Neural cell (in vitro differentiated cells): ENCODE measurements around the gene ATG9B. TPM values are rescaled to one million over a fixed set of nuclear protein-coding genes. Genes with fewer than 3 reads are reported as not detected.
A peak's percentile ranks its signal among the peaks of the same experiment; 100 is the strongest.

Experiments used
- H2AFZ ChIP-seq: fragments of 200-600, 300-800 bp; sonication (generic), shearing (Covaris generic); 2 replicates; pipeline ENCODE4 v1.6.0; 2014; ENCODE audit warnings: low read depth, mild to moderate bottlenecking, antibody characterized with exemption, low read length, moderate library complexity
- H3F3A ChIP-seq: fragments of 200-600 bp; shearing (Covaris generic); 2 replicates; pipeline ENCODE4 v1.6.1; 2016; ENCODE audit warnings: mild to moderate bottlenecking, moderate library complexity, mixed read lengths, antibody characterized with exemption, low read length; ENCODE audit not compliant: insufficient read depth, poor library complexity, severe bottlenecking
- H3K27ac ChIP-seq: fragments of 200-600, 300-800 bp; sonication (generic), shearing (Covaris generic); 2 replicates; pipeline ENCODE4 v1.5.1; 2014; ENCODE audit warnings: mild to moderate bottlenecking, low read length, moderate library complexity
- H3K27me3 ChIP-seq: fragments of 300-800, 200-600 bp; sonication (generic), shearing (Covaris generic); 2 replicates; pipeline ENCODE4 v1.6.0; 2014; ENCODE audit warnings: mild to moderate bottlenecking, low read depth, low read length, moderate library complexity; ENCODE audit not compliant: insufficient read depth
- H3K36me3 ChIP-seq: fragments of 300-800, 200-600 bp; sonication (generic), shearing (Covaris generic); 2 replicates; pipeline ENCODE4 v1.5.1; 2014; ENCODE audit warnings: mild to moderate bottlenecking, antibody characterized with exemption, low read length, moderate library complexity; ENCODE audit not compliant: insufficient read depth
- H3K4me2 ChIP-seq: fragments of 300-800, 200-600 bp; sonication (generic), shearing (Covaris generic); 2 replicates; pipeline ENCODE4 v1.6.0; 2014; ENCODE audit warnings: mild to moderate bottlenecking, low read length
- H3K4me3 ChIP-seq: fragments of 300-800, 200-600 bp; sonication (generic), shearing (Covaris generic); 2 replicates; pipeline ENCODE4 v1.5.1; 2014; ENCODE audit warnings: mild to moderate bottlenecking, low read length, moderate library complexity
- H3K79me2 ChIP-seq: fragments of 200-600 bp; shearing (Covaris generic); replicated peaks from 2 replicates; pipeline ENCODE4 v1.6.0; 2014; ENCODE audit warnings: mild to moderate bottlenecking, low read length, moderate library complexity; ENCODE audit not compliant: insufficient read depth
- H3K9ac ChIP-seq: fragments of 300-800, 200-600 bp; sonication (generic), shearing (Covaris generic); 2 replicates; pipeline ENCODE4 v1.6.1; 2016; ENCODE audit warnings: mild to moderate bottlenecking, low read length, mixed read lengths
- H3K9me2 ChIP-seq: fragments of 200-600 bp; shearing (Covaris generic); 2 replicates; pipeline ENCODE4 v1.6.1; 2016; ENCODE audit warnings: mild to moderate bottlenecking, low read length, mixed read lengths; ENCODE audit not compliant: insufficient read depth
- H3K9me3 ChIP-seq: fragments of 200-600, 300-800 bp; sonication (generic), shearing (Covaris generic); 2 replicates; pipeline ENCODE4 v1.6.1; 2016; ENCODE audit warnings: mild to moderate bottlenecking, mixed run types, low read length, moderate library complexity, mixed read lengths
- H4K20me1 ChIP-seq: fragments of 200-600 bp; shearing (Covaris generic); 2 replicates; pipeline ENCODE4 v1.6.1; 2016; ENCODE audit warnings: mild to moderate bottlenecking, mixed run types; ENCODE audit not compliant: insufficient read depth
- EP300 ChIP-seq: fragments of 450-650 bp; conservative IDR thresholded peaks from 2 replicates; pipeline ENCODE4 v1.6.1; 2014; ENCODE audit warnings: antibody characterized with exemption, mild to moderate bottlenecking, moderate library complexity; ENCODE audit not compliant: poor library complexity, severe bottlenecking
- EZH2 ChIP-seq: fragments of 200-600, 300-800 bp; shearing (Covaris generic), sonication (generic); IDR thresholded peaks from 2 replicates; pipeline ENCODE4 v1.6.1; 2014; ENCODE audit warnings: antibody characterized with exemption, low read length, borderline replicate concordance, mild to moderate bottlenecking; ENCODE audit not compliant: insufficient read depth, poor library complexity, severe bottlenecking
- MXI1 ChIP-seq: fragments of 450-650 bp; conservative IDR thresholded peaks from 2 replicates; pipeline ENCODE4 v1.6.1; 2014; ENCODE audit warnings: antibody characterized with exemption, mild to moderate bottlenecking; ENCODE audit not compliant: poor library complexity, severe bottlenecking
- POLR2AphosphoS5 ChIP-seq: IDR thresholded peaks from 2 replicates; pipeline ENCODE4 v1.6.1; 2012
- RAD21 ChIP-seq: fragments of 450-650 bp; conservative IDR thresholded peaks from 2 replicates; pipeline ENCODE4 v1.6.1; 2014; ENCODE audit warnings: antibody characterized with exemption, mild to moderate bottlenecking, moderate library complexity
- SMC3 ChIP-seq: fragments of 450-650 bp; conservative IDR thresholded peaks from 2 replicates; pipeline ENCODE4 v1.6.1; 2014; ENCODE audit warnings: antibody characterized with exemption, mild to moderate bottlenecking, moderate library complexity; ENCODE audit not compliant: poor library complexity
- TAF1 ChIP-seq: IDR thresholded peaks from 2 replicates; pipeline ENCODE4 v1.6.1; 2012; ENCODE audit warnings: low read depth
- polyA plus RNA-seq: library from polyadenylated mRNA; depleted of rRNA; stranded (reverse); fragments of >200 nt; gene quantifications from 2 replicates; pipeline ENCODE4 v1.2.3, GENCODE V29; 2014
- TF ChIP-seq, protein P1 (sequence below): fragments of 450-650 bp; IDR thresholded peaks from 2 replicates; pipeline ENCODE4 v1.5.1; 2014; ENCODE audit warnings: antibody characterized with exemption, mild to moderate bottlenecking, moderate library complexity; ENCODE audit not compliant: poor library complexity, severe bottlenecking
- TF ChIP-seq, protein P2 (sequence below): IDR thresholded peaks from 2 replicates; pipeline ENCODE4 v1.6.1; 2012; ENCODE audit warnings: borderline replicate concordance

The ATG9B gene
- polyA plus RNA-seq, 1 donor from 2014 or later, result 1.4 TPM

DNA sequence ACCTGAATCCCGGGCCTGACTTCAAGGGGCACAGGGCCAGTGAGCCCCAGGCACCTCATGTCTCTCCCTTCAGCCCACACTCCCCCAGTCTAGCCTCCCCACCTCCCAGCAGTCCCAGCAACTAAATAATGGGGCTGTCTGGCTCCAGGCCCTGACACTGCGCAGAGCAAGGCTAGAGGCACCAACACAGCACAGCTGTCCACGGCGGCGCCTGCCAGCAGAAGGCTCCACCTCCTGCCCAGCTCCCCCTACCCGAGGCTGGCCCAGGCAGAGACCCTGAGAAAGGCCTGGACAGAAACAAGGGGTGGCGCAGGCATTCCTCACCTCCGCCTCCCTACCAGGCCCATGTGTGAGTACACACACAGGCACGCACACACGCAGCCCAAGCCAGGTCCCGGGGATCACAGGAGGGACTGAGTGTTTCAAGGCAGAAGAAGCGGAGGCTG, 52.2 kb downstream of the ATG9B start:
- no peaks in the 10 kb centered on the region for H4K20me1 ChIP-seq
- peak overlapping the region; percentile 73 for H3K9ac ChIP-seq
- peak overlapping the region; percentile 82 for H3K27ac ChIP-seq

DNA sequence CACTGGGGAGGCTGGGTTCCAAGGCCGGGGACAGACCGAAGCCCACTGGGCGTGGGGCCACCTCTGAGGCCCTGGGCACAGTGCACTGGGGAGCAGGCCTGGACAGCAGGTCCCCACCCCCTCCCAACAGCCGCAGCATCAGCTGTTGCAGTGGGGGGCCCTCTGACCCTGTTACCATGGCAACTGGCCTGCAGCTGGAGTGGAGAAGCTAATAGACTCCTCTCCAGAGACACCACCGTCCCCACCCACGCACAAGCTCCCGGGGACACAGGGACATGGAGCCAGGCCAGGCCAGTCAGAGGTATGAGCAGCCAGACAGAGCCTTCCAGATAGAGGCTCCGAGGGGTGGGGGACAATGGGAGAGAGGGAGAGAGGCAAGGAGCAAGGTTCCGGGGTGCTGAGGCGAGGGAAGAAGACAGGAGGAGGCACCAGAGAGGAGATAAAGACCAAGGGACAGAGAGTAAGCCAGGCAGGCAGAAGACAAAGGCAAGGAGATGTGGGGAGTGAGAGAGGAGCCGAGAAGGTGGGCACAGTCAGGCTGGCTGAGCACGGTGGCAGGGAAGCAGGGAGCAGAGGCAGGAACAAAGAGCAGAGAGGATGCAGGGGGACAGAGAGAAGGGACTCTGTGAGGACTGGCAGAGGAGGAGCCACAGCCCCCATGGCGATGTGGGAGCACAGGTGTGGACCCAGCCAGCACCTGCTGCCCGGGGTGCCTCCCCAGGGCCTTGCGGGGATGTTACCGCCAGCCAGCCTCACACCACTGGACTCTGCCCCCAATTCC, 52.9 kb downstream of the ATG9B start:
- no peaks in the 10 kb centered on the region for H4K20me1 ChIP-seq
- no peaks in the 10 kb centered on the region for H3K9me2 ChIP-seq
- peak overlapping the region; percentile 31 for H2AFZ ChIP-seq
- H3F3A ChIP-seq, result no peaks in the 10 kb centered on the region
- no peaks in the 10 kb centered on the region for H3K27me3 ChIP-seq
- H3K27ac ChIP-seq, result peak overlapping the region; percentile 82
- peak overlapping the region; percentile 62 for H3K4me2 ChIP-seq
- no peaks in the 10 kb centered on the region for H3K36me3 ChIP-seq
- TF ChIP-seq POLR2AphosphoS5 (peak; percentile 56), SMC3 (no peak), MXI1 (no peak)
- no peaks in the 10 kb centered on the region for H3K9me3 ChIP-seq
- peak overlapping the region; percentile 73 for H3K9ac ChIP-seq
- H3K79me2 ChIP-seq, result peaks cover 47% of the 10 kb centered on the region
- peak overlapping the region; percentile 55 for H3K4me3 ChIP-seq

More for the DNA sequence above, 52.2 kb downstream of the ATG9B start:
- H3K4me3 ChIP-seq, result peak overlapping the region; percentile 55
- no peaks in the 10 kb centered on the region for H3K36me3 ChIP-seq
- TF ChIP-seq EZH2, result no peak
- H3K27me3 ChIP-seq, result no peaks in the 10 kb centered on the region
- H3K4me2 ChIP-seq, result peak overlapping the region; percentile 62
- no peaks in the 10 kb centered on the region for H3F3A ChIP-seq
- H3K9me2 ChIP-seq, result no peaks in the 10 kb centered on the region
- peaks cover 53% of the 10 kb centered on the region for H3K79me2 ChIP-seq
- no peaks in the 10 kb centered on the region for H3K9me3 ChIP-seq
- peak overlapping the region; percentile 31 for H2AFZ ChIP-seq

DNA sequence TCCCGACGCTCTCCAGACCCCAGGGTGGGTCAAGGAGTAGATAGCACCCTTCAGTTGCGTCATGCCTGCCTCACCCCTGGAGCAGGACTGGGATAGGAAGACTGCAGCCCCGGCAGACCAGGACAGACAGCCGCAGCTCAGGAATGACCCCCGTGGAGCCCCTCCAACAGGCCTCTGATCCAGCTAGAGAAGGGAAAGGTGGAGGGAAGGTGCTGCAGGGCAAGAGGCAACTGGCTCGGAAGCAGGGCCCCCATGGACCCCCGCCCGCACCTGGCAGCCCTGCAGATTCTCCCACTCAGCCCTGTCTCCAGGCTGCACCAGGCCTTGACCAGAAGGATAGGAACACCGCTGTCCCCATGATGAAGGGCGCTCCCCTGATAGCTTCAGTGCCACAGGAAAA, 53.9 kb downstream of the ATG9B start:
- peaks cover 37% of the 10 kb centered on the region for H3K79me2 ChIP-seq
- no peaks in the 10 kb centered on the region for H4K20me1 ChIP-seq
- peak overlapping the region; percentile 73 for H3K9ac ChIP-seq
- H3K27ac ChIP-seq, result no peak overlapping the region
- no peak overlapping the region for H3K4me2 ChIP-seq
- H2AFZ ChIP-seq, result no peak overlapping the region
- TF ChIP-seq, protein P1, sequence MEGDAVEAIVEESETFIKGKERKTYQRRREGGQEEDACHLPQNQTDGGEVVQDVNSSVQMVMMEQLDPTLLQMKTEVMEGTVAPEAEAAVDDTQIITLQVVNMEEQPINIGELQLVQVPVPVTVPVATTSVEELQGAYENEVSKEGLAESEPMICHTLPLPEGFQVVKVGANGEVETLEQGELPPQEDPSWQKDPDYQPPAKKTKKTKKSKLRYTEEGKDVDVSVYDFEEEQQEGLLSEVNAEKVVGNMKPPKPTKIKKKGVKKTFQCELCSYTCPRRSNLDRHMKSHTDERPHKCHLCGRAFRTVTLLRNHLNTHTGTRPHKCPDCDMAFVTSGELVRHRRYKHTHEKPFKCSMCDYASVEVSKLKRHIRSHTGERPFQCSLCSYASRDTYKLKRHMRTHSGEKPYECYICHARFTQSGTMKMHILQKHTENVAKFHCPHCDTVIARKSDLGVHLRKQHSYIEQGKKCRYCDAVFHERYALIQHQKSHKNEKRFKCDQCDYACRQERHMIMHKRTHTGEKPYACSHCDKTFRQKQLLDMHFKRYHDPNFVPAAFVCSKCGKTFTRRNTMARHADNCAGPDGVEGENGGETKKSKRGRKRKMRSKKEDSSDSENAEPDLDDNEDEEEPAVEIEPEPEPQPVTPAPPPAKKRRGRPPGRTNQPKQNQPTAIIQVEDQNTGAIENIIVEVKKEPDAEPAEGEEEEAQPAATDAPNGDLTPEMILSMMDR, result no peak
- TF ChIP-seq POLR2AphosphoS5 (no peak), MXI1 (no peak), RAD21 (no peak), SMC3 (no peak), EZH2 (no peak), TAF1 (no peak), EP300 (no peak)
- TF ChIP-seq, protein P2, sequence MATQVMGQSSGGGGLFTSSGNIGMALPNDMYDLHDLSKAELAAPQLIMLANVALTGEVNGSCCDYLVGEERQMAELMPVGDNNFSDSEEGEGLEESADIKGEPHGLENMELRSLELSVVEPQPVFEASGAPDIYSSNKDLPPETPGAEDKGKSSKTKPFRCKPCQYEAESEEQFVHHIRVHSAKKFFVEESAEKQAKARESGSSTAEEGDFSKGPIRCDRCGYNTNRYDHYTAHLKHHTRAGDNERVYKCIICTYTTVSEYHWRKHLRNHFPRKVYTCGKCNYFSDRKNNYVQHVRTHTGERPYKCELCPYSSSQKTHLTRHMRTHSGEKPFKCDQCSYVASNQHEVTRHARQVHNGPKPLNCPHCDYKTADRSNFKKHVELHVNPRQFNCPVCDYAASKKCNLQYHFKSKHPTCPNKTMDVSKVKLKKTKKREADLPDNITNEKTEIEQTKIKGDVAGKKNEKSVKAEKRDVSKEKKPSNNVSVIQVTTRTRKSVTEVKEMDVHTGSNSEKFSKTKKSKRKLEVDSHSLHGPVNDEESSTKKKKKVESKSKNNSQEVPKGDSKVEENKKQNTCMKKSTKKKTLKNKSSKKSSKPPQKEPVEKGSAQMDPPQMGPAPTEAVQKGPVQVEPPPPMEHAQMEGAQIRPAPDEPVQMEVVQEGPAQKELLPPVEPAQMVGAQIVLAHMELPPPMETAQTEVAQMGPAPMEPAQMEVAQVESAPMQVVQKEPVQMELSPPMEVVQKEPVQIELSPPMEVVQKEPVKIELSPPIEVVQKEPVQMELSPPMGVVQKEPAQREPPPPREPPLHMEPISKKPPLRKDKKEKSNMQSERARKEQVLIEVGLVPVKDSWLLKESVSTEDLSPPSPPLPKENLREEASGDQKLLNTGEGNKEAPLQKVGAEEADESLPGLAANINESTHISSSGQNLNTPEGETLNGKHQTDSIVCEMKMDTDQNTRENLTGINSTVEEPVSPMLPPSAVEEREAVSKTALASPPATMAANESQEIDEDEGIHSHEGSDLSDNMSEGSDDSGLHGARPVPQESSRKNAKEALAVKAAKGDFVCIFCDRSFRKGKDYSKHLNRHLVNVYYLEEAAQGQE, result no peak
- no peaks in the 10 kb centered on the region for H3K27me3 ChIP-seq
- no peaks in the 10 kb centered on the region for H3F3A ChIP-seq
- H3K9me3 ChIP-seq, result no peaks in the 10 kb centered on the region
- no peaks in the 10 kb centered on the region for H3K9me2 ChIP-seq
- no peaks in the 10 kb centered on the region for H3K36me3 ChIP-seq
- H3K4me3 ChIP-seq, result no peak overlapping the region
